DMS153 treated with DMSO at 0.1 percent for 48 hours (cell line): ENCODE measurements around the gene KCTD6.
"Not testable (repeated sequence)": the region's sequence is repeated elsewhere in the genome, so short reads cannot be mapped to it uniquely, and the experiment has no call there.

ENCODE experiments used
- DNase-seq: peaks from one replicate; lab custom pipeline; 2025; ENCODE audit not compliant: unreplicated experiment; lab: John Stamatoyannopoulos, UW

Gene KCTD6

GRCh38 chr3:58522759-58523425 is 31.0 kb downstream of the KCTD6 start:
- DNase-seq: no peak

GRCh38 chr3:58524326-58524888 is 32.5 kb downstream of the KCTD6 start:
- no peak for DNase-seq

GRCh38 chr3:58526515-58526957 is 34.6 kb downstream of the KCTD6 start:
- no peak for DNase-seq

GRCh38 chr3:58527440-58527839 is 35.5 kb downstream of the KCTD6 start:
- DNase-seq: not testable (repeated sequence)

- no peak for DNase-seq
Measured at GRCh38 chr3:58528629-58529028, 36.7 kb downstream of the KCTD6 start.

GRCh38 chr3:58529516-58530353 is 37.8 kb downstream of the KCTD6 start:
- no peak for DNase-seq

- DNase-seq: no peak
Measured at GRCh38 chr3:58530354-58530865, 38.5 kb downstream of the KCTD6 start.

- DNase-seq: no peak
Measured at GRCh38 chr3:58531555-58531954, 39.7 kb downstream of the KCTD6 start.

- no peak for DNase-seq
Measured at GRCh38 chr3:58531956-58532355, 40.1 kb downstream of the KCTD6 start.

- peak; percentile 4 for DNase-seq
Measured at GRCh38 chr3:58532794-58533220, 40.9 kb downstream of the KCTD6 start.

- no peak for DNase-seq
Measured at GRCh38 chr3:58534592-58535494, 42.9 kb downstream of the KCTD6 start.

GRCh38 chr3:58535531-58536500 is 43.9 kb downstream of the KCTD6 start:
- no peak for DNase-seq

- no peak for DNase-seq
Measured at GRCh38 chr3:58536501-58537411, 44.9 kb downstream of the KCTD6 start, which contains the start of gene ACOX2. ACOX2 (minus strand) TSS chr3:58537190; CDS start chr3:58535106, 2,084 bp downstream.

- no peak for DNase-seq
Measured at GRCh38 chr3:58537412-58538301, 45.8 kb downstream of the KCTD6 start.

GRCh38 chr3:58539626-58540025 is 47.7 kb downstream of the KCTD6 start:
- DNase-seq: no peak

GRCh38 chr3:58540176-58540858 is 48.4 kb downstream of the KCTD6 start:
- no peak for DNase-seq

GRCh38 chr3:58544541-58544940 is 52.6 kb downstream of the KCTD6 start:
- no peak for DNase-seq
